Measurements from ENCODE around the gene TM9SF2.
"Not testable (repeated sequence)": the region's sequence is repeated elsewhere in the genome, so short reads cannot be mapped to it uniquely, and the experiment has no call there.

TM9SF2 gene, protein sequence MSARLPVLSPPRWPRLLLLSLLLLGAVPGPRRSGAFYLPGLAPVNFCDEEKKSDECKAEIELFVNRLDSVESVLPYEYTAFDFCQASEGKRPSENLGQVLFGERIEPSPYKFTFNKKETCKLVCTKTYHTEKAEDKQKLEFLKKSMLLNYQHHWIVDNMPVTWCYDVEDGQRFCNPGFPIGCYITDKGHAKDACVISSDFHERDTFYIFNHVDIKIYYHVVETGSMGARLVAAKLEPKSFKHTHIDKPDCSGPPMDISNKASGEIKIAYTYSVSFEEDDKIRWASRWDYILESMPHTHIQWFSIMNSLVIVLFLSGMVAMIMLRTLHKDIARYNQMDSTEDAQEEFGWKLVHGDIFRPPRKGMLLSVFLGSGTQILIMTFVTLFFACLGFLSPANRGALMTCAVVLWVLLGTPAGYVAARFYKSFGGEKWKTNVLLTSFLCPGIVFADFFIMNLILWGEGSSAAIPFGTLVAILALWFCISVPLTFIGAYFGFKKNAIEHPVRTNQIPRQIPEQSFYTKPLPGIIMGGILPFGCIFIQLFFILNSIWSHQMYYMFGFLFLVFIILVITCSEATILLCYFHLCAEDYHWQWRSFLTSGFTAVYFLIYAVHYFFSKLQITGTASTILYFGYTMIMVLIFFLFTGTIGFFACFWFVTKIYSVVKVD

DNA sequence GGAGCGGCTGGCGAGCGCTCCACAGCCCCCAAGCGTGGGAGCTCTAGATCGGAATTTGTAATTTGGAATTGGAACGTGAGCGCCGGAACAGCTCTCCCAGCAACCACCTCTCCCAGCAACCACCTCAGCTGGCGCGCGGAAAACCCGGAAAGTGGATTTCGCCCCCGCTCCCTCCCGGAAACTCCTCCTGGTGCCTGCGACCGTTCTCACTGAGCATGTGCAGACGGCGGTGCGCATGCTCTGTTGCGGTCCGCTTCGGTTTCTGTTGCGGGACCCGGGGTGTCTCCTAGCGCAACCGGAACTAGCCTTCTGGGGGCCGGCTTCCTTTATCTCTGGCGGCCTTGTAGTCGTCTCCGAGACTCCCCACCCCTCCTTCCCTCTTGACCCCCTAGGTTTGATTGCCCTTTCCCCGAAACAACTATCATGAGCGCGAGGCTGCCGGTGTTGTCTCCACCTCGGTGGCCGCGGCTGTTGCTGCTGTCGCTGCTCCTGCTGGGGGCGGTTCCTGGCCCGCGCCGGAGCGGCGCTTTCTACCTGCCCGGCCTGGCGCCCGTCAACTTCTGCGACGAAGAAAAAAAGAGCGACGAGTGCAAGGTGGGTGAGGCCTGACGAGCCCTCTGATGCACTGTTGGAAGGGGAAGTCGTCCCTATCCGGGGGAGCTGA lies at the start of gene TM9SF2:
TSS of gene TM9SF2 (plus strand) at position 289 of the 664 bp plus-strand sequence. CDS start at position 424, 135 bp downstream.
- DNase-seq (ENCODE audit: low read depth in 2 of 2), result peak; percentile 93

DNA sequence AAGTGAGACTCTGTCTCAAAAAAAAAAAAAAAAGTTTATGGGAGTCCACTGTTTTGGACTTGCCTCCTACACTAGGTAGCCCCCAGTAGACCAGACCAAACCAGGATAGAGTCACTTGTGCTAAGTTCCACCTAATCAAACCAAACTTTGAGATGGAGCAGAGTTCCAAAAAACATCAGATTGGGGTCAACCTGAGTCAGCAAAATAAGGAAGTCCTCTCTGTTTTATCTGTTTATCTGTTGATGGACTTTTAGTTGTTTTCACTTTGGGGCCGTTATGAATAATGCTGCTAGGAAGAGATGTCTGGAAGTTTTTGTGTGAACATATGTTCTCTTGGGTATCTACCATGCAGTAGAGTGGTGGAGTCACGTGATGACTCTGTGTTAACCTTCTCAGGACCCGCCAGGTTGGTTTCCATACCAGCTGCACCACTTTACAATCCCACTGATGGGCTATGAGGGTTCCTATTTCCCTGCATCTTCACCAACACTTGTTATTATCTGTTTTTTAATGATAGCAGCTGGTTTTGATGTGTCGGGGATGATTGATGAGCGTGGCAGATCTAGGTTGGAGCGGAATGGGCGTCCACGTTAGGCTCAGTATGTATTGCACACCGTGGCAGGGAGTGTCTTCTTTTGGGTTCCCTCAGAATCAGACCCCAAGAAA lies 46.6 kb upstream of the TM9SF2 start:
- no peak for DNase-seq (ENCODE audit: low read depth in 2 of 2)

DNA sequence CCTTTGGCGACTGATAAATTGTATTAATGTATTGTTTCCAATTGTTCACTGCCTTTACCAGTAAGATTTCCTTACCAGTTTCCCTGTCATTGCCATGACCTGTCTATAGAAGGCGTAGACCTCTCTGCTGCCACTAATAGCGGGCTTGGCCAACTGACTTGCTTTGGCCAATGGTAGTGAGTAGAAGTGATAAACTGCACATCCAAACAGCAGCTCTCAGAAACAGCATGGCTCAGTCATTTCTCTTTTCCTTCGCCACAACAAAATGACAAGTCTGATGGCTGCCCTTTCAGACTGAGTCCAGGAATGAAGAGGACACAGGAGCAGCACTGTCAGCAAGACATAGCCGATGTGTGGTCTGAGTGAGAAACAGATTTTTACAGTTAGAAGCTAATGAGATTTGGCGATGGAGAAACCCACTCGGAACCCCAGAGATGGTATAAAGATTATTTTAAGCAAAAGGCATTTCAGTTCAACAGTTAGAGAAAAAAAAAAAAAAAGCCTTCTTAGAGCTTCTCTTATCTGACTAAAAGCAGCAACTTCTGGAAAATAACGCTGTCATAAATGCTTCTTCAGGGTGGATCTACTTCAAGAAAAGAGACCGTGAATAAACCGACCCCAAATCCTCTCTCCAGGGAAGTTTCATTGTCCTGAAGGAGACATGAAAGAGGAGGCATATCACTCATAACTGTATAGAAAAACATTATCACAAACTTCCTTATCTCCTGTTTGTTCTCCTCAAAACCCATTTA lies 42.0 kb upstream of the TM9SF2 start:
- no peak for DNase-seq (ENCODE audit: low read depth in 2 of 2)

DNA sequence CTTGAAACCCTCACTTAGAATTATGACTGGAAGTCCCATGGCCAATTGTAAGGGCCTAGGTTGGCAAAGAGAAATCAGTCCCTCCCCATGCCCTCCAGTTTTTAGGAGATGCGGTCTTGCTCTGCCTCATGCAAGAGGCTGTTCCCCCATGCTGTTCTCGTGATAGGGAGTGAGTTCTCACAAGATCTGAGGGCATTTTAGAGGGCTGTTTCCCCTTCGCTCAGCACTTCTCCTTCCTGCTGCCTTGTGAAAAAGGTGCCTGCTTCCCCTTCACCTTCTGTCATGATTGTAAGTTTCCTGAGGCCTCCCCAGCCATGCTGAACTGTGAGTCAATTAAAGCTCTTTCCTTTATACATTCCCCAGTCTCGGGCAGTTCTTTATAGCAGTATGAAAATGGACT lies 40.5 kb upstream of the TM9SF2 start:
- not testable (repeated sequence) for DNase-seq (ENCODE audit: low read depth in 2 of 2)

DNA sequence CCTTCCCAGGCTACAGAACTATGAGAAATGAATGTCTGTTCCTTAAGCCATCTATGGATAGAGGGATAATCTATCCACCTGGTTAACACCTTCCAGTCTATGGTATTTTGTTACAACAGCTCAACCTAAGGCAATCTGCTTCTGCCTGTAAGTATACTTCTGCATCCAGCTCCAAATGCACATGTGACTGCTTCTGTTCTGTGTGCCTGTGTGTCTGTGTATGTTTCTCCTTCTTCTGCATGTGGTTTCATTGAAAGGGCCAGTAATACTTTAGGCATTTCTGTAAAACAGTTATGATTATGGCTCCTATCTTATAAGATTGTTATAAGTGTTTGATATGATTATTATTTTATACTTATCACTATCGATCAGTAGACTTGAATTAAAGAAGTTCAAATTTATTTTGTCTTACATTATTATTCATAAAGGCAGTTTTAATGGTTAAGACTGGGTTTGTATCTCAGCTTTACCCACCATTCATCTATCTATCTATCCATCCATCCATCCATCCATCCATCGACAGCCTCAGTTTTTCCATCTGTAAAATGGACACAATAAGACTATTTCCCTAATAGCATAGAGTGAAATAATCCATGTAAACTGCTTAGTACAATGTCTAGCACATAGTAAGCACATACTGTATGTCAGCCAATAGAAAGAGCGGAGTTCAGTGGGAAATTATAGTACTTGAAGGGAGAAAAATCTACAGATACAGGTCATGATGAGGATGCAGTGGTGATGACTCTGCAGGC lies 37.5 kb upstream of the TM9SF2 start:
- DNase-seq (ENCODE audit: low read depth in 2 of 2), result no peak

DNA sequence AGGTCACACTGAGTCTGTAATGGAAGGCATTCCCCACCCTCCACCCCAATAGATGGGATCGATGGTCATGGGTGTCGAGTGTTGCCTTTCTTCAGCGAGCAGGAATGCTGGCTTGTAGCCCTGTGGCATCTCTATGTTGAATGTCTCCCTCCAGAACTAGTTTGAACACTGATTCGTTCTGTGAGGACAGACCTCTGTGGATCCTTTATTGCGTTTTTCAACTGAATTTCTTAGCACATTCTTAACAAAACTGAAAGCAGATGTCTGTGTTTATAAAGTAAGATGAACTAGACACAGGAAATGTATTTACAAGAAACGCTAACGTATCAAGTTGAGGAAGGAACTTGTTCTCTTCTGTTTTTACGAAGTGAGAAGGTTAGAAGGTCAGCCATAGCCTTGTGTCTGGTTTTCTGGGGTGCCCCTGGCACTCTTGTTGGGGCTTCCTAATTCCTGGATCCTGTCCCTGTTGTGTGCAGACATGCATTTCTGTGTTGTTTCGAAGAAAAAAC lies 36.8 kb upstream of the TM9SF2 start:
- no peak for DNase-seq (ENCODE audit: low read depth in 2 of 2)

DNA sequence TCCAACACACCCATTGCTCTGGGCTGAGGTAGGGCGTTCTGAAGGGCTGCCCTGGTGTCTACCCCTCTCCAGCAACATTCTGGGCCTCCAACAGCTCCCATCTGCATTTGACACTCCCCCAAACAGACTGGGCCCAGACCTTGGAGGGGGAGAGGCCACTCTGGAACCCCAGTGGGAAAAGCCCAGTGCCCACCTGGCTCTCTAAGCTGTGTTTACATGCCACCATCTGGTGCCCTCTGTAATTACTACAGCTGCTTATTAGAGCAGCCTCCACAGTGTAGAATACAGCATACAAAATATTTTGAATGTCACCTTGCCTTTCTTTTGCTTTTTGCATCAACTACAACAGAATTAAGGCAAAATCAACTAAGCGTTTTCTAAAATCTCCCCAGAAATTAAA lies 35.8 kb upstream of the TM9SF2 start:
- DNase-seq (ENCODE audit: low read depth in 2 of 2), result no peak

DNA sequence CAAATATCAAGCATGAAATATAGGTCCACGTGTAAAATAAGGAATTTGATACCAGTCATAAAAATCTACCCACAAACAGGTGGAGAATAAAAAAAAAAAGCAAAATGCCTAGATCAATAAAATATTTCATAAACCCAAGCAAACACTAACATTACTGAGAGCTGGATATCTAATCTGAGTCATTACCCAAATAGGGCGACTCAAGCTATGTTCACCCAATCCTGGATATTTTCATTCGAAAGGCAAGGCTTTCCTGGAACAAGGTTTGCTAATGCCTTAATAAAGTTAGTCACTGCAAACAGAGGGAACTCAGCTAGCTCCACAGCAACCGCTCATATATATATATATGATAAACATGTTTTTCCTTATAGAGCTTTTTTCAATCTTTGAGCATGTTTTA lies 33.5 kb upstream of the TM9SF2 start:
- DNase-seq (ENCODE audit: low read depth in 2 of 2), result no peak

DNA sequence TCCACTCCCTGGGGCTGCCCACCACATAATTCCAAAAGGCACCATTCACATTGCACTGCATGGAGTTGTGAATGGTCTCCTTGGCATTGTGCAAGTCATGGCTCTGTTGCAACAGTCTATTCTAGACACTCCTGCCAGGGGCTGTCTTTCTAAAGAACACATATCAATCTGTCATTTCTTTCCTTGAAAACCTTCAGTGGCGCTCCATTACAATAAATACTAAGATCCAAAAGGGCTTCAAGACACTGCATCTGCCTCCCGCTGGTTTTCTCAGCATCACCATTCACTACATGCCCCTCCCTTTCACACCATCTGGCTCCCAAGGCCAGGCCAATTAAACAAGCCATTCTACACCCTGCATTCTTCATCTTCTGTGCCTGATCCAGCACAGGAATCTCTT lies 32.2 kb upstream of the TM9SF2 start:
- no peak for DNase-seq (ENCODE audit: low read depth in 2 of 2)

DNA sequence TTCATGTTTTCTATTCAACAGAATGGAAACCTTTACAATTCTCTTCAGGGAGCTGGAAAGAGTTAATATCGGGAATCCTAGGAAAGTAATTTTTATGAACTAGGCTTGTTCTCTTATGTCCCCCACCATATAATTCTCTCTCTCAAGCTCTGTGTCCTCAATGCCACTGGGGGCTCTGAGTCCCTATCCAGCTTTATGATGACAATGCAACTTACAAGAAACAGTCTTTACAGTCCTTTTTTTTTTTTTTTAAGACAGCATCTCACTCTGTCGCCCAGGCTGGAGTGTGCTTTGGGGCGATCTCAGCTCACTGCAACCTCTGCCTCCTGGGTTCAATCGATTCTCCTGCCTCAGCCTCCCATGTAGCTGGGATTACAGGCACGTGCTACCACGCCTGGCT lies 31.2 kb upstream of the TM9SF2 start:
- DNase-seq (ENCODE audit: low read depth in 2 of 2), result no peak

DNA sequence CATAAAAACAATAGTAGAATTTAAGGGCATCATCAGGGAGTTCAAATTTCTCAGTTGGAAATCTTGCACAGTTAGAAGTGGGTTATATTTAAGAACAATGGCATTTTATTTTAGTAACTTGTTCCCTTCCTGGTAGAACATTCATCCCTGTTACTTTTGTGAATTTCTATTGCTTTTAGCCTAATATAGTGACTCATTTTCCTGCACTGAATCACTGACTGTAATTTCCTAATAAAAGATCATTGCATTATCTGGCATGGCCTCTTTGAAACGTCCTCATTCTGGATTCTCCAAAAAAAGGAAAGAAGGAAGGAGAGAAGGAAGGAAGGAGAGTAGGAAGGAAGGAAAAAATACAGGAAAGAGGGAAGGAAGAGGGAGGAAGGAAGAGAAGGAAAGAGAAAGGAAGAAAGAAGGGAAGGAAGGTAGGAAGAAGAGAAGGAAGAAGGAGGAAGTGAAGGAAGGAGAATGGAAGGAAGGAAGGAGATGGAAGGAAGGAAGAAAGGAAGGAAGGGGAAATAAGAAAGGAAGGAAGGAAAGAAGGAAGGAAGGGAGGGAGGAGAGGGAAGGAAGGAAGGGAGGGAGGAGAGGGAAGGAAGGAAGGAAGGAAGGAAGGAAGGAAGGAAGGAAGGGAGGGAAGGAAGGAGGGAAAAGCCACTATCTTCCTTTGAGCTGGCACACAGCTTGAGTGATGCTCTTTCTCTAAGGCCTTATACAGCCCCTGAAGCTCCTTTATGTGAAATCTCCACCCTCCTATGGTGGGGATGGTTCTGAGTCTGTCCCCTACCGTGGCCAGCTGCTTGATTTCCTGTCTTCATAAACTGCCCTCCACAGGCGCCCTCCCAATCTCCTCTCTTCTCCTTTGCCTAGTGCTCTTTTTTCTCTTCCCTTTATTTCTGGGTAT lies 29.8 kb upstream of the TM9SF2 start:
- no peak for DNase-seq (ENCODE audit: low read depth in 2 of 2)

DNA sequence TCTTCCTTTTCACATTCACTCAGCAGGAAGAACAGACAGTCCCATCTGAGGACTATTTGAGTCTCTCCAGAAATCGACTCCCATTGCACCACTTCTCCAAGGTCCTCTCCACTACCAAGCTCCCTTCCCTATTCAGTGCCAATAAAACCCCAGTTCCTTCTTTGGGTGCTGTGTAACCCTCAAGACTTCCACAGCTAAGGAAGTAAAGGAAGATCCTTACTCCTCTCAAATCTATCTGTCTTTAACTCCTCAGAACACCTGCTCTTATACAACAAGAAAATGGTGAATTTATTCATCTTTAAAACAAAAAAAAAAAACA lies 29.2 kb upstream of the TM9SF2 start:
- no peak for DNase-seq (ENCODE audit: low read depth in 2 of 2)

DNA sequence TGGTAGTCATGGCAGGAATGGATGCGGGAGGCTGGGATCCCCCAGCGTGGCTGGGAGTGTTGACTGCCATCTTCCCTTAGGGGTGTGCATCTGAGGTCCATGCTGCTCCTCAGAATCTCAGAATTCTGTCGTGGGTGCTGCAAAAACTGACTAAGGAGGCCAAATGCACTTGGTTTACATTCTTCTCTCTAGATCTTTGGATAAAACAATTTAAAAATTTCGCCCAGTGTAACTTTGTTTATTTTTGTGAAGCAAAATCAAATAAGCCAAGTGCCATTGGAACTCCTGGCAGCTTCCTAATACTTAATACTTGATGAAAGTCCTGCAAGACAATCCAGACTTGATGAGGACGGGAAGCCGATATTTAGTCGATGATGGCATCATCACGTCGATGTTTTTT lies 27.8 kb upstream of the TM9SF2 start:
- no peak for DNase-seq (ENCODE audit: low read depth in 2 of 2)

DNA sequence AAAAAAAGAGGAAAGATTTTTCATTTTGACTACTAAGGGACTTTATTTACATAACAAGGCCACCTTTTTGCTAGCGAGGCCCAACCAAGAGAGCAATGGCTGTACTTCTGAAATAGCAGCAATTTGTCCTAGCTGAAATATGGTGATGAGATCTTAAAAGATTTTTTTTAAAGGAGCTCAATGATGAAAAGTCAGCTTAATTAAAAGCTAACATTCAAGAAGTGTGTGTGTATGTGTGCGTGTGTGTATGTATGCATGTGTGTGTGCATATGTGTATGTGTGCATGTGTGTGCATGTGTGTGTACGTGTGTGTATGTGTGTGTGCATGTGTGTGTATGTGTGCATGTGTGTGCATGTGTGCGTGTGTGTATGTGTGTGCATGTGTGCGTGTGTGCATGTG lies 24.6 kb upstream of the TM9SF2 start:
- no peak for DNase-seq (ENCODE audit: low read depth in 2 of 2)

DNA sequence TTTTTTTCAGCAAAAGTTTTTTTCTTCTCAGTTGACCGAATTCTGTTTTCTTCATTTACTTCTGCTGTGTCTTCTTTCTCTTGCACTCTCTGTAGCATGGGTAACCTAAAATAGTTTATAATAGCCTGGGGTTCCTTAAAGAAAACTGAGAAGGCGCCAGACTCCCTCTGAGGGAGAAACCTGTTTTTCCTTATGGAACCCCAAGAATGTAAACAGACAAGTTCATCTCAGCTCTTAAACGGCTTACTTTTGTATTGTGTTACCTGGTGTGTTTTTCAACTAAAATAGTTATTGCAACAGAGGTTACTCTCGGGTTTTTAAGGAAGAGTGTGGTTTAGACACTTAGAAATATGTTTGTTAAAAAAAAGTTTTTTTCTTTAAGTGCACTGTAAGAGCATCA lies 23.8 kb upstream of the TM9SF2 start:
- no peak for DNase-seq (ENCODE audit: low read depth in 2 of 2)

DNA sequence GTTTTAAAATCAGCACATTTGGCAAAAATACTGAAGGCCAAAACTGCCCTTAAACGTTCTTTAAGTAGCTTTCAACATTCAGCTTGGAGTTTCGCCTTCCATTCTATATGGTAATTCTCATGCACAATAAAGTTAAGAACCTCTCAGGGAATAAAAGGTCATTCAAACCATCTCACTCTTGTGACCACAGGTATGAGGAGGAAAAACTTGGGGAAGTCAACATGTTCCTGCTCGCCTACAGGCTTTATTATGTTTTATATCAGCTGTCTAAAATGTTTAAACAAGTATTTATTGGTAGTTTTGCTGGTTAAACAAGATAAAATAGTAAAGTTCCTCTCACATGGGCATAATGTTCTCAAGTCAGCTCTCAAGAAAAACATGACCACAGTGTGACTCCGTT lies 19.9 kb upstream of the TM9SF2 start:
- no peak for DNase-seq (ENCODE audit: low read depth in 2 of 2)

DNA sequence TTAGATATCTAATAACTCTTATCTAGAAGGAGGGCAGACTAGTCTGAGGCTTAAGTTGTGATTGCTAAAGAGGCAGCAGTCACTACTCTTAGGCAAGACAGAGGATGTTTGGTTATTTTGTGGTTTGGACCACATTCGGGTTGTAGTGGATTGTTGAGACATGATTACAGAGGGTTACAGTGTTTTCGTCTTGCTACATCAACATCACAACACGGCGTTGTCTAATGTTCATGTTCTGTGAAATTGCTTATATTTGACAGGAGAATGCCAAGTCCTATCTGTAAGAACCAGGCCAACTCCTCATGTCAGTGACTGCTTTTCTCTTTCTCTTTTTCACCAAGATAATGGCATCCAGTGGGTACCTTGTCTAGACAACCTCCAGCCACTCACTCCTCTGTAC lies 16.8 kb upstream of the TM9SF2 start:
- no peak for DNase-seq (ENCODE audit: low read depth in 2 of 2)

DNA sequence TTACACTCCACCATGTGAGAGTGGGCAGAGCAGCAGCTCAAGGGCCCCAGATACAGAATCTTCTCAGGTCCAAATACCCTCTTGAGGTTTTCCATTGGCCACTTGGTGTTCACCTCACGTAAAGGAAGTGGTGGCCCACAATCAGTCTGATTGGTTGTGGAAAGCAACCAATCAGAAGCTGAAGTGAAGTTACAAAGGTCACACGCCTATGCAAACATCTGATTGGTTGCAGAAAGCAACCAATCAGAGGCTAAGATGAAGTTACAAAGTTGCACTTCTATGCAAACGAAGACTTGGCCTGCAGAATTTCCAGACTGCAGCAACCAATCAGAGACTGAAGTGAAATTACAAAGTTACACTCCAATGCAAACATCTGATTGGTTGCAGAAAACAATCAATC lies 14.3 kb upstream of the TM9SF2 start:
- no peak for DNase-seq (ENCODE audit: low read depth in 2 of 2)

DNA sequence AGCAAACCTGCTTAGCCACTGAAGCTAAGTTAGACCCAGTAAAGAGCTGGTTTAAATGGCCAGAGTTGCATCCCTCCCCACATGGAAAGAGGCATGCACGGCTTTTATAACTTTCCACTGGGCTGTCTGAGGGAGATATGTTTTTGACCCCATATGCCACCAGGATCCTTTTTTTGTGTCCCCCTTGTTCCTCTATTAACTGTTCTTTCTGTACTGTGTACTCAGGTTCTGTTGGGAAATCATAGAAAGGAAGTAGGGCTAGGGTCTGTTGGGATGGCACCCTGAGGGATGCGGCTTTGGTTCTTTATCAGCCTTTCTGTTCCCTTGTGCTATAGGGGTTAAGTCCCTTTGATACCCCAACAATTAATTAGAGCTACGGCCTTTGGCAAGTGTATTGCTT lies 12.2 kb upstream of the TM9SF2 start:
- DNase-seq (ENCODE audit: low read depth in 2 of 2), result no peak

DNA sequence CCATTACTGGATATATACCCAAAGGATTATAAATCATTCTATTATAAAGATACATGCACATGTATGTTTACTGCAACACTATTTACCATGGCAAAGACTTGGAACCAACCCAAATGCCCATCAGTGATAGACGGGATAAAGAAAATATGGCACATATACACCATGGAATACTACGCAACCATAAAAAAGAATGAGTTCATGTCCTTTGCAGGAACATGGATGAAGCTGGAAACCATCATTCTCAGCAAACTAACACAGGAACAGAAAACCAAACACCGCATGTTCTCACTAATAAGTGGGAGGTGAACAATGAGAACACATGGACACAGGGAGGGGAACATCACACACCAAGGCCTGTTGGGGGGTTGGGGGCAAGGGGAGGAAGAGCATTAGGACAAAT lies 9.5 kb upstream of the TM9SF2 start:
- DNase-seq (ENCODE audit: low read depth in 2 of 2), result not testable (repeated sequence)

All from stimulated activated CD4-positive, alpha-beta T cell treated with anti-CD3 and anti-CD28 coated beads, Interleukin-15, amount 100 ng/mL, for 48 hours (primary cell).